ENCODE data around the gene KCNMA1. TPM values are rescaled to one million over a fixed set of nuclear protein-coding genes. Genes with fewer than 3 reads are reported as not detected.
"Not testable (repeated sequence)": the region's sequence is repeated elsewhere in the genome, so short reads cannot be mapped to it uniquely, and the experiment has no call there.

The KCNMA1 gene
- total RNA-seq, 4 donors from 2014 or later: 4.6 to 10.5 (median 7.8) TPM

GRCh38 chr10:77391605-77392235 is 245.9 kb downstream of the KCNMA1 start:
- DNase-seq (ENCODE audit: low spot score in 2 of 2): peak; percentile 80 to 81
- TF ChIP-seq EP300 (IDR thresholded peaks at IDR 0.05) (no peak), POLR2A (IDR thresholded peaks at IDR 0.05) (no peak), CTCF (IDR thresholded peaks at IDR 0.05) (peak; percentile 41 to 66)
- Histone ChIP-seq H3K27me3 (peaks cover 9% of the 10 kb centered on the region), H3K9me3 (no peaks in the 10 kb centered on the region), H3K4me3 (no peak overlapping the region), H3K36me3 (no peaks in the 10 kb centered on the region), H3K27ac (no peak overlapping the region), H3K4me1 (peaks cover 22% of the 10 kb centered on the region)
- WGBS: 22% methylated on average over 11 of the region's 12 CpGs

DNA sequence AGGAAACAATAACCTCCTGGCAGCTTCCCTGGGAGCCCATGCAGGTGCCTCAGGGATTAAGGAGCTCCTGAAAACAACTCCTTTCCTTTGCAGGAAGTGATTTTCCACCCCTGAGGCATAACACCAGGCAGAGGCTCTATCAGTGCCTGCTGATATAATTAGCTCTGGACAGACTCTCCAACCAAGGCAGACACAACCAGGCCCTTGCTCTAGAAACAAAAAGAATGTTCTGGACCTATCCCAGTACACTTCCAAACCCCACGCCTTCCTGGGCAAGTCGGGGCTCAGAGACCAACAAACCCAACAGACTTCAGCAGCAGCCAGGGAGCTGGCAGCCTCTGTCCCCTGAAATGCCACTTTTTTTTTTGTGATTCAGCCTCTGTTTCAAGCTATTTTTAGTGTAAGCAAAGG is 247.1 kb downstream of the KCNMA1 start:
- Histone ChIP-seq H3K4me3 (no peak overlapping the region), H3K36me3 (no peaks in the 10 kb centered on the region), H3K27ac (no peak overlapping the region), H3K4me1 (peaks cover 22% of the 10 kb centered on the region), H3K9me3 (no peaks in the 10 kb centered on the region), H3K27me3 (peaks cover 14% of the 10 kb centered on the region)
- 50% methylated on average over 2 of the region's 2 CpGs for WGBS
- peak in 1 of 2 donors; percentile 28 for DNase-seq (ENCODE audit: low spot score in 2 of 2)
- TF ChIP-seq EP300 (IDR thresholded peaks at IDR 0.05): no peak
- TF ChIP-seq CTCF (IDR thresholded peaks at IDR 0.05): no peak
- no peak for TF ChIP-seq POLR2AphosphoS5 (IDR thresholded peaks at IDR 0.05)
- TF ChIP-seq POLR2A (IDR thresholded peaks at IDR 0.05): no peak

GRCh38 chr10:77388571-77389100 is 249.0 kb downstream of the KCNMA1 start:
- no peak for TF ChIP-seq CTCF (IDR thresholded peaks at IDR 0.05)
- TF ChIP-seq EP300 (IDR thresholded peaks at IDR 0.05): no peak
- no peak for TF ChIP-seq POLR2AphosphoS5 (IDR thresholded peaks at IDR 0.05)
- no peak for TF ChIP-seq POLR2A (IDR thresholded peaks at IDR 0.05)
- H3K27ac ChIP-seq: no peak overlapping the region
- no peak overlapping the region for H3K4me3 ChIP-seq
- peaks cover 18% of the 10 kb centered on the region for H3K27me3 ChIP-seq
- H3K4me1 ChIP-seq: peaks cover 20% of the 10 kb centered on the region
- peak in 1 of 2 donors; percentile 28 for DNase-seq (ENCODE audit: low spot score in 2 of 2)
- H3K36me3 ChIP-seq: no peaks in the 10 kb centered on the region
- no peaks in the 10 kb centered on the region for H3K9me3 ChIP-seq
- WGBS: 72% methylated on average over 2 of the region's 2 CpGs

GRCh38 chr10:77387701-77388100 is 249.9 kb downstream of the KCNMA1 start:
- WGBS: 84% methylated on average over 2 of the region's 2 CpGs
- not testable (repeated sequence) for H3K9me3 ChIP-seq, H3K36me3 ChIP-seq, H3K27ac ChIP-seq, H3K4me3 ChIP-seq
- Histone ChIP-seq H3K27me3 (peaks cover 18% of the 10 kb centered on the region), H3K4me1 (peaks cover 13% of the 10 kb centered on the region)
- DNase-seq (ENCODE audit: low spot score in 2 of 2): peak in 1 of 2 donors; percentile 4

GRCh38 chr10:77387247-77387646 is 250.4 kb downstream of the KCNMA1 start:
- DNase-seq (ENCODE audit: low spot score in 2 of 2): peak in 1 of 2 donors; percentile 7
- H3K9me3 ChIP-seq: no peaks in the 10 kb centered on the region
- peaks cover 18% of the 10 kb centered on the region for H3K27me3 ChIP-seq
- H3K4me3 ChIP-seq: no peak overlapping the region
- H3K27ac ChIP-seq: no peak overlapping the region
- H3K4me1 ChIP-seq: peaks cover 9% of the 10 kb centered on the region
- no peaks in the 10 kb centered on the region for H3K36me3 ChIP-seq
- TF ChIP-seq POLR2AphosphoS5 (IDR thresholded peaks at IDR 0.05) (no peak), EP300 (IDR thresholded peaks at IDR 0.05) (no peak), POLR2A (IDR thresholded peaks at IDR 0.05) (no peak)

GRCh38 chr10:77386838-77387237 is 250.8 kb downstream of the KCNMA1 start:
- TF ChIP-seq POLR2AphosphoS5 (IDR thresholded peaks at IDR 0.05) (no peak), EP300 (IDR thresholded peaks at IDR 0.05) (no peak), CTCF (IDR thresholded peaks at IDR 0.05) (no peak), POLR2A (IDR thresholded peaks at IDR 0.05) (no peak)
- Histone ChIP-seq H3K36me3 (no peaks in the 10 kb centered on the region), H3K27me3 (peaks cover 18% of the 10 kb centered on the region), H3K4me3 (no peak overlapping the region), H3K27ac (no peak overlapping the region), H3K4me1 (peaks cover 6% of the 10 kb centered on the region), H3K9me3 (no peaks in the 10 kb centered on the region)
- WGBS: 16% methylated on average over 5 of the region's 5 CpGs
- no peak for DNase-seq (ENCODE audit: low spot score in 2 of 2)
